ENCODE results near the gene GABRA1. TPM values are rescaled to one million over a fixed set of nuclear protein-coding genes. Genes with fewer than 3 reads are reported as not detected.

Gene GABRA1
- total and polyA plus RNA-seq, 2 donors (not counting 3 experiments of a cell fraction or from before 2014, with no cell fraction given), result not detected

GRCh38 chr5:161897033-161897432 lies 49.1 kb downstream of the GABRA1 start:
- POLR2A ChIA-PET, result no interaction called here
- dilution Hi-C loops (cut with MboI; ENCODE audit: extremely low pct_ligation_motif_present, low sequenced_read_pairs) (no loop called here), intact Hi-C loops (cut with micrococcal nuclease) (no loop called here)
- H3K79me2 ChIP-seq (ENCODE audit: control insufficient read depth, insufficient read depth, low read length), result no peaks in the 10 kb centered on the region
- CTCF ChIA-PET, result no interaction called here
- no peak overlapping the region for H3K27ac ChIP-seq (ENCODE audit: insufficient read depth, low read depth, low read length)
- no peak overlapping the region for H3K4me2 ChIP-seq (ENCODE audit: insufficient read depth, low read length)
- H4K20me1 ChIP-seq (replicated peaks; ENCODE audit: control insufficient read depth, extremely low read depth, insufficient read depth, low read length), result no peaks in the 10 kb centered on the region
- H3K9me1 ChIP-seq (replicated peaks; ENCODE audit: control insufficient read depth, extremely low read depth, insufficient read depth, low read length), result no peaks in the 10 kb centered on the region
- H3K27me3 ChIP-seq (ENCODE audit: control insufficient read depth in 2 of 2, insufficient read depth in 2 of 2, low read length in 2 of 2), result no peaks in the 10 kb centered on the region
- no peak overlapping the region for H2AFZ ChIP-seq (ENCODE audit: low read depth, low read length)
- no peak for TF ChIP-seq CTCF (IDR thresholded peaks at IDR 0.05; ENCODE audit: extremely low read depth in 1 of 2, insufficient read depth in 1 of 2, low read depth in 1 of 2, low read length in 2 of 2)
- TF ChIP-seq GATA2 (IDR thresholded peaks at IDR 0.05; ENCODE audit: insufficient read depth, insufficient read length, low read depth, low read length), result no peak
- TF ChIP-seq FOS (IDR thresholded peaks at IDR 0.05; ENCODE audit: borderline replicate concordance, insufficient read depth, low read length), result no peak
- no peak for TF ChIP-seq POLR2A (IDR thresholded peaks at IDR 0.05; ENCODE audit: low read depth, low read length)
- no peak for TF ChIP-seq MAX (IDR thresholded peaks at IDR 0.05; ENCODE audit: insufficient read depth, insufficient read length)
- TF ChIP-seq POLR2AphosphoS5 (IDR thresholded peaks at IDR 0.05; ENCODE audit: insufficient read depth, low read depth, low read length), result no peak
- TF ChIP-seq MYC (IDR thresholded peaks at IDR 0.05; ENCODE audit: low read depth, low read length), result no peak
- TF ChIP-seq EZH2 (IDR thresholded peaks at IDR 0.05; ENCODE audit: borderline replicate concordance, low read depth, low read length, severe bottlenecking), result no peak
- TF ChIP-seq JUN (IDR thresholded peaks at IDR 0.05; ENCODE audit: borderline replicate concordance, insufficient read depth, insufficient read length, low read depth), result no peak
- no peak overlapping the region for H3K9ac ChIP-seq (replicated peaks; ENCODE audit: extremely low read depth, insufficient read depth, low read length)
- no peak for DNase-seq (ENCODE audit: low read depth, low spot score)
- no peaks in the 10 kb centered on the region for H3K36me3 ChIP-seq (ENCODE audit: control insufficient read depth in 2 of 2, extremely low read depth in 1 of 2, insufficient read depth in 2 of 2, low read length in 2 of 2)
- H3K4me1 ChIP-seq (ENCODE audit: control insufficient read depth, extremely low read depth, insufficient read depth, low read length), result no peaks in the 10 kb centered on the region
- H3K4me3 ChIP-seq (replicated peaks in 1 of 3; ENCODE audit: insufficient read depth in 1 of 3, low read depth in 1 of 3, low read length in 3 of 3), result no peak overlapping the region
- peaks cover 3% of the 10 kb centered on the region for H3K9me3 ChIP-seq (replicated peaks; ENCODE audit: control insufficient read depth, insufficient read depth, low read length)
- FAIRE-seq, result no peak
- no TSS peak for BruUV-seq (replicated peaks)

Data from endothelial cell of umbilical vein (primary cell).